Activated CD4-positive, alpha-beta T cell treated with anti-CD3 and anti-CD28 coated beads, Interleukin-2, amount 50 U/mL, for 1 hour (primary cell): ENCODE results near the gene GSAP.

ENCODE experiments used
- DNase-seq: peaks from one replicate; pipeline ENCODE4 v3.0.0-alpha.2; 2020

GSAP gene

DNA sequence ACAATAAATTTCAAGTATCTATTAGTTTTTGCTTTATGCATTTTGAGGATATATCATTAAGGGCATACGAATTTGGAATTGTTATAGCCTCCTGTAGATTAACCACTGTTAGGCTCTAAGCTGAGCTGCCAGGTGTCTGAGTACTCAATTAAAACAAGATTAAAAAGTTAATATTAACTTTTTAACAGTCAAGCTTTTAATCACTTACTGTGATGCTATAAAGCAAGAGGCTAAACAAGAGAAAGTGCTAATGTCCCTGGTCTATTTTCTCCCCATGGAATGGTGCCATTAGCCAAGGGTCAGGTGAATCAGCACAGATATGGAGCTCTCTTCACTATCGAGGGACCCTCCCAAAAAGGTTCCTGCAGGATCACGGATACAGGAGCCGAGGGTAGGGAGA is 9.7 kb downstream of the GSAP start:
- DNase-seq: no peak

DNA sequence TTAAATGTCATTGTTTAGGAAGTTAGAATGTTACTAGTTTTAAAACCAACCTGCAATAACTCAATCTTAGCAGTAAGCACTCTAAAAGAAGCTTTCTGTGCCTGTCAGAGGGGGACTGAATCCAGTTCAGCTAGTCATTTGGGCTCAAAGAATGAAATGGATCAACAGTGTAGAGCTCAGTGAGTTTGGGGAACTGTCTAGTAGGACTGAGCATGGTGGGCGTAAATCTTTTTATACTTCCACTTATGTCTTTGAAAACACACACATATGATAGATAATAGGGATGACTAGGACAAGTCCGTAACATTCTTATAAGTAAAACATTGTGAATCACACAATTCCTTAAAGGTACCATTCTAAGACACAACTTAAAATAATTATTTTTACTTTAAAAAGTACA is 11.5 kb downstream of the GSAP start:
- no peak for DNase-seq

DNA sequence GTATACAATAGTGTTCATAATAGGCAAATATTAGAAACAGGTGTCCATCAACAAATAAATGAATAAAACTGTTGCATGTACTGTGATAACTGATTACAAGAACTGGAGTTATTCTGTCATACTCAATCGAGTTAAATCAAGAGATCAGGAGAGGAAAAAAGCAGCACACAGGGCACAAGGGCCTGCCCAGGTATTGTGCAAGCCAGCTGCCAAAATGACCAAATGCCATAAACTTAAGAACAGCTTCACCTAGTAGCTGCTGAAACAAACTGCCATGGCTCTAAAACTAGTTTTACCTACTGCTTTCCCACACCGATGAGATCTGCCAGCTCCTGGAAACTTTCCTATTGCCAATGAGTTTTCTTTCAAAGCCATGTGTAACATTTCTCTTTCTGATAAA is 12.2 kb downstream of the GSAP start:
- no peak for DNase-seq

DNA sequence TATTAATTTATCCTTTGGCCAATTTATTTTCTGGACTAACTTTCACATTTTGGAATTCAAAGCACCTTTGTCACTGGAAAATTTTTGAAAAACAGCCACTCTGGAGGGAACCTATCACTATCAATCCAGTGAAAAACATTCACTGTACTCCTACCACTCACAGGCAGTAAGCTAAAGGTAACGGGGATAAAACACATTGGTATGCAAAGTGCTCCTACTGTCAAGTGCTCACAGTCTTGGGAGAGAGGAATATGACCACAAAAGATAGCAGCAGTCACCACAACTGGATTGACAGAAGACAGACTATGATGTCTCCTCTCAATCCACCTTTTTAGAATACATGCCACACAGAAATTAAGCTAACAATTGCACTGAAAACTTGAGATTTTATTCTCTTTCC is 13.3 kb downstream of the GSAP start:
- no peak for DNase-seq

DNA sequence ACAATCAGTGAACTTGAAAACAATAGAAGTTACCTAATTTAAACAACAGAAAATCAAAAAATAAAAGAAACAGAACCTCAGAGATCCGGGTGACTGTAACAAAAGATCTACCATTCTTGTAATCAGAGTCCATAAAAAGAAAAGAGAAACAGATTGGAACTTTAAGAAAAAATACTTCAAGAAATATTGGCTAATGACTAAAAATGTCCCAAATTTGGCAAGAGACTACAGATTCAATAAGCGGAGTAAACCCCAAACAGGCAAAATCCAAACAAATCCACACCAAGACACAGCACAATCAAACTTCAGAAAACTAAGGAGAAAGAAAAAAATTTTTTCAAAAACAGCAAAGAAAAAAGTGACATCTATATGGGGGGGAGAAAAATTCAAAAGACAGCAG is 15.1 kb downstream of the GSAP start:
- DNase-seq: no peak

DNA sequence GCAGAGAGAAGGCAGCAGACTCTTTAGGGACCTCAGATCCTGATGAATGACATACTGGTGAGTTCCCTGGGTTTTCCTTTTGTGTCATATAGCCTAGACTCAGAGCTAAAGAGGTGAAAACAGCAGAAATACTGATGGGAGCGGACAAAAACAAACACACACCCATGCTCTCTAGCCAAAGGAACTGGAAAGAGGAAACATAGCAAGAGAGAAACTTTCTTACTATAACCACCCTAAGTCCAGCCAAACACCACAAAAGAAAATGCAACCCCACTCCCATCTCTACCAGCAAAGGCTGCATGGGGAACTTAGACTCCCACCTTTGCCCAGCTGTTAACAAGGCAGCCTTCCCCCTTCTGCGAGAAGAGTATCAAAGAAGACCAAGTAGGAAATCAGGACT is 16.3 kb downstream of the GSAP start:
- DNase-seq: no peak

DNA sequence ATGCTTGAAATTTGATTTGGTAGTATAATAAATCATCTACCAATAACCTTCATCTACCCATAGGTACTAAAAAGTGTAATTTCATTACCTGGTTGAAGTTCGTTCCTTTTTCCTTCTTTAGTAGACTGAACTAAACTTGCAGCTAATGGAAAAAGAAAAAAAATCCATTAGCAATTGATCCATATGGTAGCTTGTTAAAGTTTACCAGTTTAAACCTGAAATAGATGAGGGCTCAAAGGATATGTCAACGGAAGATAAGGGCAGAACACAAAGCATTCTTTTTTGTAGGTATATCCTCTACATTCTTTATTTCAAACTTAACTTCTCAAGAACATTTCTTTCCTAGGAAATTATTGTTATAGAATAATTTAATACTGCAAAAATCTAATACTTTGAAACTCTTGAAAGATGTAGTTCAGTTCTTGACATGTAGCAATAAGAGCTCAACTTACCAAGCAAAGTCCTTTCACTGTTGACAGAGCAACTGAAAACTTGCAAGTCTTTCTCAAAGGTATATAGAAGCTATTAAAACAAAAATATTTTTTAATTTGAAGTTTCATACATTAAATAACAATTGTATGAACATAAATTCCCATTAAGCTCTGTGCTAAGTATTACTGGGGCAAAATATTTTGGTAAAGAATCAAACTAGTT is 19.1 kb downstream of the GSAP start:
- no peak for DNase-seq

DNA sequence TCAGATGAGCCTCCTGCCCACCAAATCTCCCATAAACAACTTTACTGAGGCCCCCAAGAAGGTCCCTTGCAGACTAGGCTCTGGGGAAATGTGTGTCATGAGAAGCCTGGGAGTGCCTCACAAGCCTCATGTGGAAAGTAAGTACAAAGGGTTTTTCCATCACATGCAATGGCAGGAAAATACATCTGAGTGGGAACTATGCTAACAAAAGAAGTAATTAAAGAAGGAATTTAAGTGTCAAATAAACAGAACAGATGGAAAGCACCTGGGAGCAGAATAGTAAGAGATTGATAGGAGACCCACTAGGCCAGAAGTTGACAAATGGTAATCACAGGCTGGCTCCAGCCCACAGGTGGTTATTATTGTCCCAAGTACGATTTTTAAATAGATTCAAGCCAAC is 20.5 kb downstream of the GSAP start:
- DNase-seq: no peak

DNA sequence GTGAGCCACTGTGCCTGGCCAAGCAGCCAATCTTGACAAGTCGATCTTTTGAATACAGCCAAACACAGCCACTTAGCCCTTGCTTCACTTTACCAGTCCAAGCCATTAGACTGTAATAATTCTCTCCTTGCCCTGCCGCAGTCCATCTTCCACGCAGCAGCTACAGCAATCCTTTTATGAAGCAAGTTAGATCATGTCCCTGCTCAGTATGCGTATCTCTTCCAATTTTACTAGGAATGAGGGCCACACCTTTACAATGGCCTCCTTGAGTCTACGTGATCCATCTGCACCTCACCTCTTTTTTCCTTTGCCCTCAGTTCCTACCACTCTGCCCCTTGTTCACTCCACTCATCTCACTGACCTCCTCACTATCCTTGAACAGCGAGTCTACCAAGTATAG is 22.2 kb downstream of the GSAP start:
- DNase-seq: no peak

DNA sequence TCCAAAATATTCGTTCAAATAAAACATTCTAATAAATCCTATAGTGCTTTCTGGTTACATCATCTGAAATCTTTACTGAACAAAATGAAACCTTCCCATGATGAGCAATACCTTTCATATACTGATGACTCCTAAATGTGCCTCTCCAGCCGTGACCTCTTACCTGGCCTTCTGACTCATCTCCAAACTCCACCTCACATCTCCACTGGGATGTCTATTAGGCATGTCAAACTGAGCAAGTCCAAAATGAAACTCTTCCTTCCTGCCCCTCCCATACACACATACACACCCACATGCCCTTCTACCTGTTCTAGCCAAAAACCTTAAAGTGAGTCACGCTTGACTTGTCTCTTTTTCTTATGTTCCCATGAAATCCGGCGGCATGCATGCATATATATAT is 22.9 kb downstream of the GSAP start:
- no peak for DNase-seq

DNA sequence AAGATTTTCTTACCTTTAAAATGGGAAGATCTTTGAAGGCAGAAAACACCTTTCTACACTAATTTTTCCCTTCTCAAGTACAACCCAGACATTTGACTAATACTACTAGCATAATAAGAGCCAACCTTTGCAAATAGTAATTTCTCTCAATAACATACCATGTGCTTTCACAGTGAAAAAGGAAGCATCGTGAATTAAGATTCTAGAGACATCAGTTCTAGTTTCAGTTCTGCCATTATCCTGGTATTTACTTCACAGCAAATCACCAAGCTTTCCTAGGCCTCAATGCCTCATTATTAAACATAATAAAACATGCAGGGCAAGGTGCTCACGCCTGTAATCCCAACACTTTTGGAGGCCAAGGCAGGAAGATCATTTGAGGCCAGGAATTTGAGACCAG is 24.9 kb downstream of the GSAP start:
- no peak for DNase-seq

DNA sequence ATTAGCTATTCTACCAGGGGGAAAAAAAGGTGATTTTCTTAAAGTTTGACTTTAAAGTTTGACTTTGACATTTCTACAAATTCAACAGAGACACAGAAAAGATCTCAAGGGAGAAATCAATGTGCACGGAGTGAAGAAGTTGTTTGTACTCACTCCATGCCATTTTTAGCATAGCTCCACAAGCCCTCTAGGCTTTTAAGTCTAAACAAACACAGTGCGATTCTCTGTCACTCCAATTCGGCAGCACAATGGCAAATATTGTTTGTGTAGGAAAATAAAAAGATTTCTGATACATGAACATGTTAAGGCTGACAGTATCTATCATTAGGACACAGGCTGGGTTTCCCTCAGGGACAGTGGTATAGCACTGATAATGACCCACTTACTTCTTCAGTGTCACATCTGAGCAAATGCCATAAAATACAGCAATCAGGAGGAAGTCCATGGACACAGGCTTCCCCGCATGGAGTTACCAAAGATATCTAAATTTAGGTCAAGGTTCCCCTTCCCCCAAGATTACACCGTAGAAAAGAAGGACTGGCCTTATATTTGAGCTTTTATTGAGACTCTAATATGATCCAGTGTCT is 28.0 kb downstream of the GSAP start:
- no peak for DNase-seq

DNA sequence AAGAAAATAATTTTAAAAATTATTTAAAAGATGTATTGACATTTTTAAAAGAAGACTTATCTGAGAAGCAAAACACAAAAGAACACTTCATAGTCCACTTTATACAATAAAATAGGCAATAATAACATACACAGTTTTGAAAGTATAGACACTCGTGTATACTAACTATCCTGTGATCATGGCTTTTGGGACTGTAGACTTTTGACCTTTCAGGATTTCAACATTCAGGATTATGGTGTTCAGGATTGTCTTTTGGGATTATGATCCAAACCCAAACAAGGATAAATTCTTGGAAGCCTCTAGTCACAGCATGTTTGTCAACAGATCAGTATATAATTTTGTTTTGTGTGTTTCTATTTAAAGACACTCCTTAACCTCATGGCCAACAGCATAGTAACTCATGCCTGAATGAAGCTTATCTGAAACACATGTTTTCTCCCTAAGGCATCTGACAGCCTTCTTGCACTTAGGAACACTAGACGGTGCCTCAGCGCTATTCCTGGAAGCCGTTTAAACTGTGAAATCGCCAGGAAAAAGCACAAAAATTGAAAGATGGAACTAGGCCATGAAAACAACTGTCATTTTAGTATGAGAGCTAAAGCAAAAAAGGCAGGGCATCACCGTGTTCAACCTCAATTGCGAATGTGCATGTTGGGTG is 29.9 kb downstream of the GSAP start:
- no peak for DNase-seq

DNA sequence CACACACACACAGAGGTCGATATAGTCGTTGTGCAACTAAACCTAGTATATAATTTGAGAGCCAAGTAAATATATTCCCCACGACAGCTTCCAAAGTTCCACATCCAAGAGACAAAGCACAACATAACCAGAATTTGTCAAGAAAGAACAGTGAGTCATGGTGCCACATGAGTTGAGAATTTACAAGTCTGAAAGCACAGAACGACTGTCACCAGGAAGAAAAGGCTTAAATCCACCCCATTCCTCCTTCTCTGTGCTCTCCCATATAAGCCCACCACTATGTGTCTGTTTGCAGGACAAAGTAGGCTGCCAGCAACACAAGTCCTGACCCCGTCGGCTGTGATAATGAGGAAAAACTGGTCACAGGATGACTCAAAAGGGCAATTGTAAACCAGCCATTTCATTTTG is 32.8 kb downstream of the GSAP start:
- DNase-seq: no peak

DNA sequence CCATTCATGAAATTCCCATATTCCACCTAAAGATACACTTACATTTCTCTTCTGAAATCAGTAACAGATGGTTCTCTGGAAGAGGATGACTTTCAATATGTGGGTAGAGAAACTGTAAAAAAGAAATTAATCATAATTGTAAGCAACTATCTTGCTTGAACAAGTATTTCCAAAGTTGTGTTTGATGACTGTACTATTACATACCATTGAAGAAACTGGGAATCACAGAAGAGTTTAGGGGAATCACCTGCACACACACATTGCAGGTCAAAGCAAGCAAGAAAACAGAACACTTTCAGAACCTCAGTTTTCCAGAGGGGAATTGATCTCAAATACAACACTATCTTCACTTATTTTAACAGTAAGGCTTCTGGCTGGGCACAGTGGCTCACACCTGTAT is 33.6 kb downstream of the GSAP start:
- DNase-seq: no peak

DNA sequence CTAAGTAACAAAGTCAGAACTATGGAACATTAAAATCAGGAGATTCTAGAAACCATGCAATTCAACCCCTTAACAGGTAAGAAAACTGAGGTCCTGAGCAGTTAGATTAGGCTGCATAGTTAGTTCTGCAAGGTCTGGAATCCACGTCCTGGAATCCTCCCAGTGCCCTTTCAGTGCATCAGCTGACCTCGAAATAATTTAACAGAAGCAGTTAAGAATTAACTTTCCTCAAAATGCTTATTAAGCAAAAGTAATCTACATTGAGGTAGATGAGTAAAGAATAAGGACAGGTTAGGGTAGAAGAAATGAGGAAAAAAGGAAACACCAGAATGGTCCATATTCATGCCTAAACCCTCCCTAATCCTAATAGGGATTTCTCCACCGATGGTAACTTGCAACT is 37.6 kb downstream of the GSAP start:
- no peak for DNase-seq

DNA sequence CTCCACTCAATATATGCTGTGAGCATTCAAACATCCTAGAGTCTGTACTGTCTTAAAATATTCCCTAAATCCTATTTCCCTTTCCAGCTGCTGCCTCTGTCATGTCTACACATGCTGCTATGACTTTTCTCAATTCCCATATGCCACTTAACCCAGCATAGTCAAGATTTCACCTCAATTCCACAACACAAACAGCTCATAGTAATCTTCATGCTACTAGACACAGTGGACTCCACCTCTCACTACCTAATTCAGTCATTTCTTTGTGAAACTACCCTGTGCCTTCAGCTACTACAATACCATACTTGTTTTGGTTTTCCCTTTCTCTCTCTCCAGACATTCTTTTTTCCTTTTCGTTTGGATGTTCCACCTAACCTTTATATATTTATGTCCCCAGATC is 45.5 kb downstream of the GSAP start:
- no peak for DNase-seq

DNA sequence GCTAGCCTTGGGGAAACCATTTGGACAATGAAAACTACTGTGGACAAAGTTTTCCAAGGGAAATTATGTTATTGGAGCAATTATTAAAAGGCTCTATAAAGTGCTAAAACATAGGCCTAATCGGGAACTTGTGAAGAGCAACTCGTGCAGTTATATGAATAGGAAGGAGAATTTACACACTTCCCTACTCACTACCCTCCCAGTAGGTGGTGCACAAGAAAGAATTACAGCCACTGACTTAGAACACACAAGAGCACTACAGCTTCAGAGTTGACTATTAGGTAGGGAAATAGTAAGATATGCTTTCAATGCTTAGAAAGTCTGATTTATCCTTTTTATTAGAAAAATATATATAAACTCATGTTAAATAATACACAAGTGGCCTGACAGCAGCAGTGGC is 47.2 kb downstream of the GSAP start:
- DNase-seq: no peak

DNA sequence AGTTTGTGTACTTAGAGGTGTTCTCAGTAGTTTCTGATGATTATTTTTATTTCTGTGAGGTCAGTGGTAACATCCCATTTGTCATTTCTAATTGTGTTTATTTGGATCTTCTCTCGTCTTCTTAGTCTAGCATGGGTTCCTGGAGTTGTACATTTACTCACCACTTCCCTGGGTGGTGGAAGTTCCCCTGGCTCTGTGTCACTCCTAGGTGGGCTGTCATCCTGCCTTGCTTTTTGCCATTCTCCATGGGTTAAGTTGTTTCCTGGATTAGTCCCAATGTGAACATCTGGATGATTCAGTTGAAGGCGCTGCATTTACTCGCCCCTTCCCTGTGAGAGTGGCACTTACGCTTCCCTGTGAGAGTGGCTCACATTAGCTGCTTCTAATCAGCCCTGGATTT is 48.2 kb downstream of the GSAP start:
- no peak for DNase-seq

DNA sequence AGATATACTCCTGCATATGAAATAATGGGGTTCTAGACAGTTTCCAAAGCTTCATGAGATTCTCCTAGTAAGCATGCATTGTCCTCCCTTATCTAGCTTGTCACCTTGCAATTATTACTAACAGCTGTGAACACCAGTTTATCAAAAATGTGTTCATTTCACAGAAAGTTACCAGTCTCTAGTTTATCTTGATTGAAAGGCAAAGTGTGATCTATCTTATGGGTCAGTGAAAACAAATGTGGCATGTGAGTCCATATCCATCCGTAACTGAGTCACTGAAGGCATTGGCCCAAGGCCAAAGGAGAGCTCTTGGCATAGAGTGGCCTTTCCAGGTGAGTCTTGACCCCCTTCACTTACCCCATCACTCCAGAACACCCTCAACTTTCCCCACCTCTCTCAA is 53.2 kb downstream of the GSAP start:
- no peak for DNase-seq

DNA sequence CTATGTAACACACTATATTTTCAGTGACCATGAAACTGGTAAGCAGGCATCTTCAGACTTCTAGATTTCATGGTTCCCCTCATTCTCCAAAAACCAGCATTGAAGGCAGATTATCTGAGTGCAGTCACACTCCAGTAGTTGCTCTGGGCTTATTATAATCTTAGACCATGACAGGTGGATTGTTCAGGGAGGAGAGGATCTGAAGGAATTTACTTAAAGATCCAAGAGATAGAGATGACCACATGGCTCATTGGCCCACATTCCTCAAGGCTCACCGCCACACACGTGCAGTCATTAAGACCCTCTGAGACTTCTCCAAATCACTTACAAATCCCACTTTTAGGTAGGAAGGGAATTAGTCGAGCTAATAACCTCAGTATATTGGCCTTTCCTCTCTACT is 55.2 kb downstream of the GSAP start:
- DNase-seq: no peak

DNA sequence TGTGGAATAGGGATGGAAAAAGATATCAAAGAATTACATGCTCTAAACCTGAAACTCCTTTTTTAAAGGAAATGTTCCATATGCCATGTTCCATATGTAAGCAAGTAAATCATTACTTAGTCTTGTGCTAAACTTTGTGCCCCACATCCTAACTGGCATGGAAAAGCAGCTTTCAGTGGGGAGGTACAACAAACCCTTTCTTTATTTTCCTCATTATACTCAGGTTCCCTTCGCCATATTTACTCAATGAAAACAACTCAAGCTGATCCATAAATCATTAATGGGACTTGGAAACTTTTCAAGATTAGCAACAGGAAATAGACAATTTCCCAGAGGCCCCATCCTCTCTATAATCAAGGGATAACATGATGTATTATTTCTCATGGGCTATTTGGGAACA is 56.0 kb downstream of the GSAP start:
- no peak for DNase-seq

DNA sequence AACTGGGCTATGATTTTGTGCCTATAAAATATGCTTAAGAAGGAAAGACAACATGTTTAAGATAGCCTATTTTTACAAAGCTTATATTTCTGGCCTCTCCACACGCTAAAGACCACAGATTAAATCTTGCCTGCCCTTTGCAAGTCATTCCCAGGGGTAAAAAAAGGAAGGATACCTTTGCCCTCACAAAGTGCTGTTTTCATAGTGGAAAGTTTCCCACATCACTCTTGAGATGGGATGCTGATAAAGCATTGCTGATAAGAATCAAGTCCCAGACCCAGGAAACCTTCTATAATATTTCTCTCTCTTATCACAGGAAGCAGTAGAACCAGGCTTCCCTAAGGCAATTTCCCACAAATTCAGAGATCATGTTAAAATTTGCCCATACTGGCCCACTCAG is 56.5 kb downstream of the GSAP start:
- no peak for DNase-seq

DNA sequence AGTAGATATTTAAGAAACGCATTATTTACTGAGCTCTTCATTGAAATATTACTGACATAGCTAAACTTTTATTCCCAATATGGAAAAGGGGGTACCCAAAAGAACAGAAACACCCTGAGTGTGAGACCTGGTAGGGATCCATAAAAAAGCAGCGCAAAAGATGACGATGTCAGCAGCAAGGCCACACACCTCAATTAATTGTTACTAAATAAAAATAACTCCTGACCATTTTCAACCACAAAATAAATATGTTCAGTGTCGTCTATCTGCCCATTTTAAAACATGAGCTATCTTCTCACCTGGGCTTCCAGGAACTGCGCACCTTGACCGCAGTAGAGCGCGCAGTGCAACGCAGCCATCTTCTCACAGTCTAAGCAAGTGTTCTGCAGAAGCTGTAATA is 61.2 kb downstream of the GSAP start:
- DNase-seq: no peak

DNA sequence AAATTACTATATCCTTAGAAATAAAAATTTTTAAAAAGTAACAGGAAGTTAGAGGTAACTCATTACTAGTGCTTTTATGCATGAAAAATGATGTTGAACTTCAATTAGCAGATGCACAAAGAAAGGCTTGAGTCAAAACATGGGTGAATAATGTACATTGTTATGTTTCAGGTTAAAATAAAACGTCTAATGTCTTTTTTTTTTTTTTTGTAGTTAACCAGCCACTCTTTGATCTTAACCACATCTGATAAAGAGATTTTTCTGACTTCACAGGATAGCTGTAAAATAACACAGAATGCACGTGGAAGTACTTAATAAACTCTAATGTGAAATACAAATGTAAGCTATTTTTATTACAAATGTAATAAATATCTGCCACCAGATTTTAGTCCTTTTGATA is 61.7 kb downstream of the GSAP start:
- no peak for DNase-seq
